B cell (primary cell): Measurements from ENCODE around the gene ARL5A. TPM values are rescaled to one million over a fixed set of nuclear protein-coding genes. Genes with fewer than 3 reads are reported as not detected.

Source experiments
- ATAC-seq: fragments of 200-7000 bp; cut with Tn5 transposase; one replicate; pipeline ENCODE4 v1.10.0; 2021; ENCODE audit warnings: low read depth, mild to moderate bottlenecking, moderate number of reproducible peaks, moderate library complexity
- CTCF ChIA-PET: fragments of 350-600 bp; sonication (Branson Sonifier 250); formaldehyde crosslinking; loops from one replicate; lab custom pipeline; 2021; ENCODE audit warnings: antibody characterized with exemption, inconsistent platforms; lab: Charles Lee
- POLR2A ChIA-PET: fragments of 350-600 bp; sonication (Branson Sonifier 250); formaldehyde crosslinking; loops from one replicate; lab custom pipeline; 2021; ENCODE audit warnings: antibody characterized with exemption; lab: Charles Lee
- DNase-seq: peaks from one replicate; pipeline ENCODE4 v3.0.0; 2013
- H2AFZ ChIP-seq: 2 replicates; pipeline ENCODE4 v1.6.1; 2012; ENCODE audit warnings: mild to moderate bottlenecking, low read depth, low read length; ENCODE audit not compliant: insufficient read depth, poor library complexity, severe bottlenecking
- H3K27ac ChIP-seq, 2 donors: 1 replicate in 1 of 2; 2 replicates in 1 of 2; pipeline ENCODE4 v1.5.1; 2012 to 2013; ENCODE audit warnings: low read length in 2 of 2, mild to moderate bottlenecking in 2 of 2, moderate library complexity in 1 of 2
- H3K27me3 ChIP-seq, 4 experiments: fragments of 200-600 bp in 1 of 4; sonication (generic) in 1 of 4; replicated peaks in 1 of 4; 1 replicate in 2 of 4; 2 replicates in 2 of 4; pipeline versions ENCODE4 v1.6.1 to v1.7.0; 2013 to 2016; ENCODE audit warnings: low read length in 3 of 4, mild to moderate bottlenecking in 2 of 4, mixed read lengths in 1 of 4, moderate library complexity in 1 of 4; ENCODE audit not compliant: insufficient read depth in 4 of 4, control insufficient read depth in 3 of 4; ENCODE audit errors: control extremely low read depth in 1 of 4
- H3K36me3 ChIP-seq, 2 experiments: replicated peaks in 1 of 2; 1 replicate in 1 of 2; 2 replicates in 1 of 2; pipeline versions ENCODE4 v1.6.1 to v1.7.1; 2013; ENCODE audit warnings: low read length in 1 of 2; ENCODE audit not compliant: insufficient read depth in 2 of 2, control insufficient read depth in 1 of 2; ENCODE audit errors: control extremely low read depth in 1 of 2, extremely low read depth in 1 of 2
- H3K4me1 ChIP-seq, 2 donors: fragments of 200-600 bp in 1 of 2; sonication (generic) in 1 of 2; 1 replicate in 1 of 2; 2 replicates in 1 of 2; pipeline versions ENCODE4 v1.5.1 to v1.6.1; 2013 to 2017; ENCODE audit warnings: low read length in 2 of 2; ENCODE audit not compliant: control insufficient read depth in 2 of 2, insufficient read depth in 2 of 2
- H3K4me2 ChIP-seq: replicated peaks from 2 replicates; pipeline ENCODE3; 2012; ENCODE audit warnings: mild to moderate bottlenecking, low read depth, low read length; ENCODE audit not compliant: poor library complexity, severe bottlenecking
- H3K4me3 ChIP-seq, 5 experiments: fragments of 200-600 bp in 1 of 5; sonication (generic) in 1 of 5; 1 replicate in 3 of 5; 2 replicates in 2 of 5; pipeline versions ENCODE4 v1.5.1 to v1.7.0; 2011 to 2016; ENCODE audit warnings: low read length in 4 of 5, mild to moderate bottlenecking in 4 of 5, low read depth in 2 of 5, control low read depth in 1 of 5, moderate library complexity in 1 of 5; ENCODE audit not compliant: insufficient read depth in 1 of 5; ENCODE audit errors: control extremely low read depth in 1 of 5, extremely low read depth in 1 of 5
- H3K79me2 ChIP-seq: fragments of 200-600 bp; sonication (generic); one replicate; pipeline ENCODE4 v1.6.0; 2016; ENCODE audit warnings: low read length; ENCODE audit not compliant: control insufficient read depth, insufficient read depth
- H3K9ac ChIP-seq: fragments of 200-600 bp; sonication (generic); 2 replicates; pipeline ENCODE4 v1.6.1; 2017; ENCODE audit warnings: mild to moderate bottlenecking, low read length, moderate library complexity
- H3K9me3 ChIP-seq, 3 donors: one replicate each; pipeline versions ENCODE4 v1.6.1 to v1.7.1; 2013; ENCODE audit warnings: low read length in 2 of 3; ENCODE audit not compliant: control insufficient read depth in 2 of 3, insufficient read depth in 1 of 3; ENCODE audit errors: control extremely low read depth in 1 of 3
- H4K20me1 ChIP-seq: 2 replicates; pipeline ENCODE4 v1.6.0; 2012; ENCODE audit warnings: mild to moderate bottlenecking, low read length; ENCODE audit not compliant: insufficient read depth, control insufficient read depth, poor library complexity, severe bottlenecking
- H3K27ac Mint-ChIP-seq: one replicate; pipeline ENCODE4 v1.8.0; 2021; ENCODE audit warnings: mixed read lengths
- H3K27me3 Mint-ChIP-seq: one replicate; pipeline ENCODE4 v1.8.0; 2021; ENCODE audit warnings: mixed read lengths
- H3K4me1 Mint-ChIP-seq: one replicate; pipeline ENCODE4 v1.8.0; 2021; ENCODE audit warnings: mixed read lengths
- H3K4me3 Mint-ChIP-seq: one replicate; pipeline ENCODE4 v1.8.0; 2021; ENCODE audit warnings: mixed read lengths
- H3K9me3 Mint-ChIP-seq: one replicate; pipeline ENCODE4 v1.8.0; 2022; ENCODE audit warnings: mixed read lengths; ENCODE audit not compliant: insufficient read depth
- EZH2 ChIP-seq: IDR thresholded peaks from 2 replicates; pipeline ENCODE4 v1.6.1; 2012; ENCODE audit warnings: borderline replicate concordance, low read depth, mild to moderate bottlenecking, moderate library complexity, low read length; ENCODE audit not compliant: insufficient read depth, poor library complexity, severe bottlenecking
- WGBS: methylation state at CpG from one replicate; pipeline ENCODE4 v1.1.5; 2013; ENCODE audit warnings: missing lambda C conversion rate; ENCODE audit not compliant: insufficient coverage; 5-methylcytosine and 5-hydroxymethylcytosine counted together
- intact Hi-C: fragments of 100-400 bp; cut with micrococcal nuclease; formaldehyde crosslinking; loops from one replicate; pipeline ENCODE4 v1.10.0; 2022
- polyA plus RNA-seq: library from polyadenylated mRNA; depleted of rRNA; stranded (reverse); fragments of >200 nt; gene quantifications from 2 replicates; pipeline ENCODE4 v1.2.3, GENCODE V29; 2012
- total RNA-seq, 2 donors: library from RNA; stranded (reverse); fragments of 120-200 nt in 1 of 2; gene quantifications; 1 replicate in 1 of 2; 2 replicates in 1 of 2; pipeline versions ENCODE4 v1.2.3 to v1.2.4, GENCODE V29; 2013 to 2022
- TF ChIP-seq, protein P1 (sequence below): fragments of 200-600 bp; IDR thresholded peaks from one replicate; pipeline ENCODE4 v1.8.0; 2022; ENCODE audit warnings: antibody characterized with exemption, mild to moderate bottlenecking

The ARL5A gene
- total and polyA plus RNA-seq, 2 donors (not counting 1 experiment from before 2014, with no cell fraction given) = 18.2 to 54.1 TPM

DNA sequence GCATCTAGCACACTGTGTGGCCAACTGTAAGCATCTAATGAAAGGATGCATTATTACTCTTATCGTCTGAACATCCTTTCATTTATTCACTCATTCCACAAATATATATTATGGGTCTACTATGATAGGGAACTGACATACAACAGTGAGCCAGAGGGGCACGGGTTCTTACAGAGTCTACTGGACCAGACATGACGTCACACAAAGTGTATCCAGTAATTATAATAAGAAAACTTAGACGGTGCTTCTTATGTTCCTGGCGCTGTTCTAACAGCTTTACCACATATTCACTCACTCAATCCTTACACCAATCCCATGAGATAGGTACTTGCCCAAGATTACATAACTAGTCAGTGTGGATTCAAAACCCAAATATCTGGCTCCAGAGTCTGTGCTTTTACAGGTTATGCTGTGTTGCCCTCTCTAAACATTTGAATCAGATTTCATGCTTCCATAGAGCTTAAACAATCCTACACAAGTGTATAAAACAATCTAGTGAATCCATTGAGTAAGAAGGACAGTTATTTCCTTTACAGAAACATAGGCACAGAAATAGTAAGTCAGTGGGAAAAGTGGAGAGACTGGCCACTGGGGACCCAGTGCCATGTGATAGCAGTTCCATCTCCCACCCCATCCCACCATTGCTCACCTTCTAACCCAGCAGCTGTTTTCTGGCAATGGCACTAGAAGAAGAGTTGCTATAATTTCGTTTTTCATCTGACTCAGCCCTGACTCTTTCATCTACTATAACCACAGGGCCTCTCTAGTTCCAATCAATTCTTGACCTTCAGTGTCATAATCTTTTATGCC lies 24.2 kb upstream of the ARL5A start:
- no peaks in the 10 kb centered on the region for H3K27me3 ChIP-seq
- WGBS = 95% methylated on average over 3 of the region's 6 CpGs
- no peak overlapping the region for H2AFZ ChIP-seq
- Mint-ChIP-seq H3K27me3 (no peaks in the 10 kb centered on the region), H3K27ac (no peak overlapping the region), H3K4me3 (no peak overlapping the region), H3K4me1 (peaks cover 3% of the 10 kb centered on the region), H3K9me3 (no peaks in the 10 kb centered on the region)
- H3K79me2 ChIP-seq = no peaks in the 10 kb centered on the region
- no peaks in the 10 kb centered on the region for H4K20me1 ChIP-seq
- H3K36me3 ChIP-seq = no peaks in the 10 kb centered on the region
- CTCF ChIA-PET = no interaction called here
- no peaks in the 10 kb centered on the region for H3K9me3 ChIP-seq
- ATAC-seq = no peak
- H3K4me1 ChIP-seq = no peaks in the 10 kb centered on the region
- POLR2A ChIA-PET = no interaction called here
- no peak overlapping the region for H3K9ac ChIP-seq
- intact Hi-C loops = no loop called here
- no peak overlapping the region for H3K4me2 ChIP-seq
- no peak overlapping the region for H3K27ac ChIP-seq
- no peak overlapping the region for H3K4me3 ChIP-seq
- TF ChIP-seq, protein P1, sequence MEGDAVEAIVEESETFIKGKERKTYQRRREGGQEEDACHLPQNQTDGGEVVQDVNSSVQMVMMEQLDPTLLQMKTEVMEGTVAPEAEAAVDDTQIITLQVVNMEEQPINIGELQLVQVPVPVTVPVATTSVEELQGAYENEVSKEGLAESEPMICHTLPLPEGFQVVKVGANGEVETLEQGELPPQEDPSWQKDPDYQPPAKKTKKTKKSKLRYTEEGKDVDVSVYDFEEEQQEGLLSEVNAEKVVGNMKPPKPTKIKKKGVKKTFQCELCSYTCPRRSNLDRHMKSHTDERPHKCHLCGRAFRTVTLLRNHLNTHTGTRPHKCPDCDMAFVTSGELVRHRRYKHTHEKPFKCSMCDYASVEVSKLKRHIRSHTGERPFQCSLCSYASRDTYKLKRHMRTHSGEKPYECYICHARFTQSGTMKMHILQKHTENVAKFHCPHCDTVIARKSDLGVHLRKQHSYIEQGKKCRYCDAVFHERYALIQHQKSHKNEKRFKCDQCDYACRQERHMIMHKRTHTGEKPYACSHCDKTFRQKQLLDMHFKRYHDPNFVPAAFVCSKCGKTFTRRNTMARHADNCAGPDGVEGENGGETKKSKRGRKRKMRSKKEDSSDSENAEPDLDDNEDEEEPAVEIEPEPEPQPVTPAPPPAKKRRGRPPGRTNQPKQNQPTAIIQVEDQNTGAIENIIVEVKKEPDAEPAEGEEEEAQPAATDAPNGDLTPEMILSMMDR = no peak
- no peak for TF ChIP-seq EZH2
- DNase-seq = no peak

DNA sequence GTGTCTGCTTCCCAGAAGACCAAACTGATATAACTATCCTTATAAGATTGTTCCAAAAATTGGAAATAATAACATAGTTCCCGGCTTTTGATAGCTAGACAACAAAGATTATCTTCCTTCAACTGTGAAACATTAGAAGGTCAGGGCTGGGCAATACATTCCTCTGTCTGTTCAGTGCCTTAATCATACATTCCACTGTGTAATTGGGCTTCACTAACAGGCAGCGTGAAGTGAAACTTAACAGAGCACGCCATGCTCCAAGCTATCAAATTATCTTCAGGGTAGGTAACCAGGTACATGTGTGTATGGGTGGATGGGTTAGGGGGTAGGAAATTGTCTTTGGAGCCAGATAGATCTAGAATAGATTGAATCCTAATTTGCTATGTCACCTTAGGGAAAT lies 23.5 kb upstream of the ARL5A start:
- Mint-ChIP-seq H3K27ac (no peak overlapping the region), H3K4me1 (peaks cover 3% of the 10 kb centered on the region), H3K4me3 (no peak overlapping the region), H3K27me3 (no peaks in the 10 kb centered on the region), H3K9me3 (no peaks in the 10 kb centered on the region)
- ATAC-seq = no peak
- Histone ChIP-seq H3K9me3 (no peaks in the 10 kb centered on the region), H3K27ac (no peak overlapping the region), H3K4me3 (no peak overlapping the region), H3K4me1 (no peaks in the 10 kb centered on the region), H3K27me3 (no peaks in the 10 kb centered on the region), H3K36me3 (no peaks in the 10 kb centered on the region), H3K4me2 (no peak overlapping the region), H2AFZ (no peak overlapping the region), H4K20me1 (no peaks in the 10 kb centered on the region), H3K79me2 (no peaks in the 10 kb centered on the region), H3K9ac (no peak overlapping the region)
- TF ChIP-seq, protein P1 = no peak
- no peak for TF ChIP-seq EZH2
- ChIA-PET CTCF (no interaction called here), POLR2A (no interaction called here)
- intact Hi-C loops = no loop called here
- 17% methylated on average over 1 of the region's 3 CpGs for WGBS
- no peak for DNase-seq
